ENCODE results near the gene DSCAML1.
A peak's percentile ranks its signal among the peaks of the same experiment; 100 is the strongest.
"Not testable (repeated sequence)": the region's sequence is repeated elsewhere in the genome, so short reads cannot be mapped to it uniquely, and the experiment has no call there.

Gene DSCAML1

GRCh38 chr11:117459123-117459978 is 337.7 kb downstream of the DSCAML1 start:
- no peak for DNase-seq

GRCh38 chr11:117458275-117459122 is 338.5 kb downstream of the DSCAML1 start:
- peak in 1 of 2 donors; percentile 6 for DNase-seq

- DNase-seq: no peak
Measured at GRCh38 chr11:117457835-117458234, 339.2 kb downstream of the DSCAML1 start.

GRCh38 chr11:117457031-117457785 is 339.8 kb downstream of the DSCAML1 start:
- no peak for DNase-seq

GRCh38 chr11:117456721-117457029 is 340.3 kb downstream of the DSCAML1 start:
- DNase-seq: not testable (repeated sequence)

GRCh38 chr11:117456027-117456720 is 340.8 kb downstream of the DSCAML1 start:
- DNase-seq: no peak

GRCh38 chr11:117454564-117454917 is 342.5 kb downstream of the DSCAML1 start:
- DNase-seq: no peak

GRCh38 chr11:117453886-117454563 is 343.0 kb downstream of the DSCAML1 start:
- DNase-seq: no peak

GRCh38 chr11:117449111-117449693 is 347.8 kb downstream of the DSCAML1 start:
- DNase-seq: no peak

- DNase-seq: no peak
Measured at GRCh38 chr11:117444711-117445658, 352.0 kb downstream of the DSCAML1 start.

- no peak for DNase-seq
Measured at GRCh38 chr11:117444256-117444655, 352.8 kb downstream of the DSCAML1 start.

GRCh38 chr11:117443266-117444186 is 353.5 kb downstream of the DSCAML1 start:
- DNase-seq: peak; percentile 12 to 48

GRCh38 chr11:117442869-117443239 is 354.2 kb downstream of the DSCAML1 start:
- DNase-seq: no peak

- no peak for DNase-seq
Measured at GRCh38 chr11:117442049-117442868, 354.8 kb downstream of the DSCAML1 start.

- no peak for DNase-seq
Measured at GRCh38 chr11:117441146-117441975, 355.7 kb downstream of the DSCAML1 start.

- DNase-seq: no peak
Measured at GRCh38 chr11:117440258-117440657, 356.8 kb downstream of the DSCAML1 start.

- DNase-seq: no peak
Measured at GRCh38 chr11:117439256-117439655, 357.8 kb downstream of the DSCAML1 start.
